Kidney epithelial cell (primary cell): Measurements from ENCODE around the gene GTF3C6. TPM values are rescaled to one million over a fixed set of nuclear protein-coding genes. Genes with fewer than 3 reads are reported as not detected.

Experiments used
- DNase-seq: peaks from one replicate; pipeline ENCODE4 v3.0.0-alpha.2; 2010; ENCODE audit warnings: low read depth
- H3K27me3 ChIP-seq: 2 replicates; pipeline ENCODE4 v1.6.0; 2011; ENCODE audit warnings: low read length; ENCODE audit not compliant: control insufficient read depth, insufficient read depth
- H3K36me3 ChIP-seq: 2 replicates; pipeline ENCODE4 v1.5.1; 2011; ENCODE audit warnings: low read length; ENCODE audit not compliant: control insufficient read depth, insufficient read depth
- H3K4me3 ChIP-seq: 2 replicates; pipeline ENCODE4 v1.5.1; 2011; ENCODE audit warnings: low read depth, mild to moderate bottlenecking, control low read depth, low read length
- CTCF ChIP-seq: IDR thresholded peaks from 2 replicates; pipeline ENCODE4 v1.5.1; 2011; ENCODE audit warnings: mild to moderate bottlenecking, moderate library complexity, low read length, control low read depth, inconsistent platforms; ENCODE audit not compliant: insufficient read depth, poor library complexity, severe bottlenecking
- total RNA-seq: library from RNA; depleted of rRNA; stranded (reverse); fragments of >200 nt; gene quantifications from 2 replicates; pipeline ENCODE4 v1.2.3, GENCODE V29; 2015

GTF3C6 gene
- total RNA-seq, 1 donor from 2014 or later: 66.3 TPM

GRCh38 chr6:110971468-110971867 is 13.0 kb downstream of the GTF3C6 start:
- no peak for TF ChIP-seq CTCF
- Histone ChIP-seq H3K36me3 (no peaks in the 10 kb centered on the region), H3K4me3 (no peak overlapping the region), H3K27me3 (no peaks in the 10 kb centered on the region)
- no peak for DNase-seq

GRCh38 chr6:110976575-110976974 is 18.1 kb downstream of the GTF3C6 start:
- Histone ChIP-seq H3K36me3 (no peaks in the 10 kb centered on the region), H3K27me3 (no peaks in the 10 kb centered on the region), H3K4me3 (no peak overlapping the region)
- no peak for TF ChIP-seq CTCF
- DNase-seq: no peak

GRCh38 chr6:110979565-110980101 is 21.1 kb downstream of the GTF3C6 start:
- Histone ChIP-seq H3K36me3 (no peaks in the 10 kb centered on the region), H3K4me3 (no peak overlapping the region), H3K27me3 (no peaks in the 10 kb centered on the region)
- no peak for TF ChIP-seq CTCF
- no peak for DNase-seq

GRCh38 chr6:110980227-110980626 is 21.7 kb downstream of the GTF3C6 start:
- Histone ChIP-seq H3K4me3 (no peak overlapping the region), H3K27me3 (no peaks in the 10 kb centered on the region), H3K36me3 (no peaks in the 10 kb centered on the region)
- no peak for TF ChIP-seq CTCF
- DNase-seq: no peak

- no peak for TF ChIP-seq CTCF
- no peaks in the 10 kb centered on the region for H3K27me3 ChIP-seq
- no peaks in the 10 kb centered on the region for H3K36me3 ChIP-seq
- no peak for DNase-seq
- H3K4me3 ChIP-seq: no peak overlapping the region
Measured at GRCh38 chr6:110980648-110981047, 22.1 kb downstream of the GTF3C6 start.

- Histone ChIP-seq H3K36me3 (no peaks in the 10 kb centered on the region), H3K27me3 (no peaks in the 10 kb centered on the region), H3K4me3 (peak overlapping the region; percentile 90)
- DNase-seq: no peak
- no peak for TF ChIP-seq CTCF
Measured at GRCh38 chr6:110981202-110981600, 22.7 kb downstream of the GTF3C6 start.
